Islet precursor cell (in vitro differentiated cells): ENCODE results near the gene RAD51B.
"Not testable (repeated sequence)": the region's sequence is repeated elsewhere in the genome, so short reads cannot be mapped to it uniquely, and the experiment has no call there.

Experiments used
- DNase-seq: peaks from one replicate; pipeline ENCODE4 v3.0.0-alpha.2; 2018

The RAD51B gene

GRCh38 chr14:68241862-68242487 is 422.4 kb downstream of the RAD51B start:
- DNase-seq, result no peak

GRCh38 chr14:68243450-68244010 is 424.0 kb downstream of the RAD51B start:
- DNase-seq, result no peak

GRCh38 chr14:68244262-68244980 is 424.8 kb downstream of the RAD51B start:
- no peak for DNase-seq

GRCh38 chr14:68245146-68246073 is 425.8 kb downstream of the RAD51B start:
- DNase-seq, result no peak

GRCh38 chr14:68246074-68246785 is 426.7 kb downstream of the RAD51B start:
- DNase-seq, result no peak

GRCh38 chr14:68246786-68247105 is 427.2 kb downstream of the RAD51B start:
- DNase-seq, result no peak

- DNase-seq, result no peak
Measured at GRCh38 chr14:68247274-68247673, 427.7 kb downstream of the RAD51B start.

- DNase-seq, result no peak
Measured at GRCh38 chr14:68247676-68248268, 428.2 kb downstream of the RAD51B start.

- peak; percentile 89 for DNase-seq
Measured at GRCh38 chr14:68248481-68249255, 429.1 kb downstream of the RAD51B start.

- DNase-seq, result peak; percentile 61
Measured at GRCh38 chr14:68249661-68250451, 430.3 kb downstream of the RAD51B start.

- DNase-seq, result peak; percentile 75
Measured at GRCh38 chr14:68250927-68251768, 431.6 kb downstream of the RAD51B start.

- no peak for DNase-seq
Measured at GRCh38 chr14:68251769-68252100, 432.2 kb downstream of the RAD51B start.

GRCh38 chr14:68253160-68253780 is 433.7 kb downstream of the RAD51B start:
- DNase-seq, result no peak

- no peak for DNase-seq
Measured at GRCh38 chr14:68253878-68254528, 434.4 kb downstream of the RAD51B start.

- DNase-seq, result no peak
Measured at GRCh38 chr14:68254669-68255527, 435.3 kb downstream of the RAD51B start.

- DNase-seq, result no peak
Measured at GRCh38 chr14:68255693-68256178, 436.2 kb downstream of the RAD51B start.

GRCh38 chr14:68257969-68258368 is 438.4 kb downstream of the RAD51B start:
- DNase-seq, result no peak

GRCh38 chr14:68258995-68259394 is 439.4 kb downstream of the RAD51B start:
- DNase-seq, result not testable (repeated sequence)
